ENCODE results near the gene SORBS2. TPM values are rescaled to one million over a fixed set of nuclear protein-coding genes. Genes with fewer than 3 reads are reported as not detected.

SORBS2 gene
- total and polyA plus RNA-seq, 7 donors, result 7.9 to 1,032 (median 849) TPM

GRCh38 chr4:185693548-185694215 is 118.3 kb downstream of the SORBS2 start:
- 82 to 86% methylated on average over 12 of the region's 12 CpGs for WGBS, 2 donors
- Histone ChIP-seq H3K4me1 (peaks cover 0 to 25% (median 14%) of the 10 kb centered on the region in 4 donors), H3K36me3 (no peaks in the 10 kb centered on the region), H3K27me3 (no peaks in the 10 kb centered on the region), H3K4me3 (no peak overlapping the region), H3K9me3 (no peaks in the 10 kb centered on the region), H3K27ac (peak overlapping the region; percentile 12 to 61 (median 36))
- no peak for DNase-seq
- TF ChIP-seq POLR2A (IDR thresholded peaks at IDR 0.05), result no peak
- TF ChIP-seq POLR2AphosphoS5 (IDR thresholded peaks at IDR 0.05), result no peak
- TF ChIP-seq CTCF (IDR thresholded peaks at IDR 0.05), result no peak
- TF ChIP-seq EP300 (IDR thresholded peaks at IDR 0.05), result no peak
- intact Hi-C loops (cut with DNase I), result no loop called here

- Histone ChIP-seq H3K9me3 (no peaks in the 10 kb centered on the region), H3K27ac (peak overlapping the region in 1 of 4 donors; percentile 18), H3K4me3 (no peak overlapping the region), H3K4me1 (peaks cover 0 to 22% (median 14%) of the 10 kb centered on the region in 4 donors), H3K36me3 (no peaks in the 10 kb centered on the region), H3K27me3 (no peaks in the 10 kb centered on the region)
- intact Hi-C loops (cut with DNase I), result no loop called here
- TF ChIP-seq CTCF (IDR thresholded peaks at IDR 0.05) (no peak), POLR2A (IDR thresholded peaks at IDR 0.05) (no peak), POLR2AphosphoS5 (IDR thresholded peaks at IDR 0.05) (no peak), EP300 (IDR thresholded peaks at IDR 0.05) (no peak)
- no peak for DNase-seq
- 87 to 95% methylated on average over 9 of the region's 9 CpGs for WGBS, 2 donors
Observed at GRCh38 chr4:185689407-185689806, 122.6 kb downstream of the SORBS2 start.

- intact Hi-C loops (cut with DNase I), result no loop called here
- Histone ChIP-seq H3K27me3 (no peaks in the 10 kb centered on the region), H3K9me3 (no peaks in the 10 kb centered on the region), H3K4me3 (no peak overlapping the region), H3K27ac (peak overlapping the region; percentile 45 to 73 (median 67)), H3K36me3 (no peaks in the 10 kb centered on the region), H3K4me1 (peaks cover 0 to 31% (median 13%) of the 10 kb centered on the region in 4 donors)
- no peak for DNase-seq
- WGBS, 2 donors, result 77 to 93% methylated on average over 1 of the region's 1 CpG
- no peak for TF ChIP-seq POLR2A (IDR thresholded peaks at IDR 0.05)
- TF ChIP-seq EP300 (IDR thresholded peaks at IDR 0.05), result no peak
- no peak for TF ChIP-seq POLR2AphosphoS5 (IDR thresholded peaks at IDR 0.05)
- TF ChIP-seq CTCF (IDR thresholded peaks at IDR 0.05), result no peak
Observed at GRCh38 chr4:185685804-185686203, 126.2 kb downstream of the SORBS2 start.

GRCh38 chr4:185683896-185684295 is 128.1 kb downstream of the SORBS2 start:
- Histone ChIP-seq H3K9me3 (no peaks in the 10 kb centered on the region), H3K36me3 (no peaks in the 10 kb centered on the region), H3K27ac (peak overlapping the region in 1 of 4 donors; percentile 3), H3K4me1 (peaks cover 0 to 35% (median 17%) of the 10 kb centered on the region in 4 donors), H3K4me3 (no peak overlapping the region), H3K27me3 (no peaks in the 10 kb centered on the region)
- TF ChIP-seq POLR2A (IDR thresholded peaks at IDR 0.05) (no peak), CTCF (IDR thresholded peaks at IDR 0.05) (no peak), EP300 (IDR thresholded peaks at IDR 0.05) (no peak), POLR2AphosphoS5 (IDR thresholded peaks at IDR 0.05) (no peak)
- no peak for DNase-seq
- 96 to 97% methylated on average over 2 of the region's 2 CpGs for WGBS, 2 donors
- intact Hi-C loops (cut with DNase I), result no loop called here
